ENCODE results near the gene IL1RAPL1.

DNA sequence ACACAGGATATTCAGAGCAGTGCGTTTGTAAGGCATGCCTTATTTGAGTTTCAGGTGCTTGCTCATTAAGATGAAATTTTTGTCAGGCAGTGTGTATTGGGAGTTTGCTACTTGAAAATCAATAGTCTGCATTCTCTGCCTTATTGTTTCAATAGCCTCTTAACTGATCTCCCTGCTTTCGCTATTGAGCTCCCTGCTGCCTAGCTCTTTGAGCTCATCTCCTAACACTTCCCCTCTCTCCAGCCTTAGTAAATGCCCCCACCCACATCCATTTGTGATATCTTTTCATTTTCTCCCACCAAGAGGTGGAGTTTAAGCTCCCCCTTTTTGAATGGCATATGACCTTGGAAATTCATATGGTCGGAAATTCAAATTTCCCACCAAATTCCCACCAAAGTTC is 256.6 kb downstream of the IL1RAPL1 start:
- TF ChIP-seq, protein P1, sequence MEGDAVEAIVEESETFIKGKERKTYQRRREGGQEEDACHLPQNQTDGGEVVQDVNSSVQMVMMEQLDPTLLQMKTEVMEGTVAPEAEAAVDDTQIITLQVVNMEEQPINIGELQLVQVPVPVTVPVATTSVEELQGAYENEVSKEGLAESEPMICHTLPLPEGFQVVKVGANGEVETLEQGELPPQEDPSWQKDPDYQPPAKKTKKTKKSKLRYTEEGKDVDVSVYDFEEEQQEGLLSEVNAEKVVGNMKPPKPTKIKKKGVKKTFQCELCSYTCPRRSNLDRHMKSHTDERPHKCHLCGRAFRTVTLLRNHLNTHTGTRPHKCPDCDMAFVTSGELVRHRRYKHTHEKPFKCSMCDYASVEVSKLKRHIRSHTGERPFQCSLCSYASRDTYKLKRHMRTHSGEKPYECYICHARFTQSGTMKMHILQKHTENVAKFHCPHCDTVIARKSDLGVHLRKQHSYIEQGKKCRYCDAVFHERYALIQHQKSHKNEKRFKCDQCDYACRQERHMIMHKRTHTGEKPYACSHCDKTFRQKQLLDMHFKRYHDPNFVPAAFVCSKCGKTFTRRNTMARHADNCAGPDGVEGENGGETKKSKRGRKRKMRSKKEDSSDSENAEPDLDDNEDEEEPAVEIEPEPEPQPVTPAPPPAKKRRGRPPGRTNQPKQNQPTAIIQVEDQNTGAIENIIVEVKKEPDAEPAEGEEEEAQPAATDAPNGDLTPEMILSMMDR (IDR thresholded peaks at IDR 0.05), result no peak
- TF ChIP-seq POLR2A (IDR thresholded peaks at IDR 0.05) (no peak), POLR2AphosphoS5 (IDR thresholded peaks at IDR 0.05) (no peak)

Data from breast epithelium (tissue), 3 donors.